GM12872 (cell line): ENCODE results near the gene TMEM184A.

Experiments used
- CTCF ChIP-seq: IDR thresholded peaks from 3 replicates; pipeline ENCODE4 v1.5.1; 2011; ENCODE audit warnings: low read depth, mild to moderate bottlenecking, low read length, moderate library complexity; ENCODE audit not compliant: insufficient read depth

The TMEM184A gene

GRCh38 chr7:1535100-1535458, 20.9 kb downstream of the TMEM184A start:
- TF ChIP-seq CTCF = no peak

GRCh38 chr7:1534330-1535099, 21.5 kb downstream of the TMEM184A start:
- TF ChIP-seq CTCF = no peak

- no peak for TF ChIP-seq CTCF
Measured at GRCh38 chr7:1533547-1534329, 22.3 kb downstream of the TMEM184A start.

GRCh38 chr7:1533255-1533546, 22.8 kb downstream of the TMEM184A start:
- TF ChIP-seq CTCF = no peak

GRCh38 chr7:1532456-1533254, 23.4 kb downstream of the TMEM184A start:
- no peak for TF ChIP-seq CTCF

- TF ChIP-seq CTCF = no peak
Measured at GRCh38 chr7:1531979-1532455, 24.0 kb downstream of the TMEM184A start.
